GM19372 (cell line): ENCODE results near the gene RNF13.
"Not testable (repeated sequence)": the region's sequence is repeated elsewhere in the genome, so short reads cannot be mapped to it uniquely, and the experiment has no call there.

Experiments
- ATAC-seq: cut with Tn5 transposase; IDR thresholded peaks from one replicate; pipeline ENCODE4 v1.9.1; 2021; ENCODE audit warnings: mild to moderate bottlenecking, low read depth, moderate library complexity; ENCODE audit not compliant: unreplicated experiment

The RNF13 gene

GRCh38 chr3:149977386-149977785 is 164.4 kb downstream of the RNF13 start:
- no peak for ATAC-seq

- ATAC-seq: not testable (repeated sequence)
Observed at GRCh38 chr3:149981979-149982378, 169.0 kb downstream of the RNF13 start.

GRCh38 chr3:149983053-149983452 is 170.0 kb downstream of the RNF13 start:
- ATAC-seq: not testable (repeated sequence)

GRCh38 chr3:149983628-149984027 is 170.6 kb downstream of the RNF13 start:
- ATAC-seq: no peak

- ATAC-seq: no peak
Observed at GRCh38 chr3:149989307-149989706, 176.3 kb downstream of the RNF13 start.

GRCh38 chr3:149990423-149990948 is 177.5 kb downstream of the RNF13 start:
- ATAC-seq: no peak

GRCh38 chr3:149992416-149993058 is 179.5 kb downstream of the RNF13 start:
- ATAC-seq: no peak

GRCh38 chr3:149998946-149999345 is 185.9 kb downstream of the RNF13 start:
- ATAC-seq: no peak

- no peak for ATAC-seq
Observed at GRCh38 chr3:149999421-149999820, 186.4 kb downstream of the RNF13 start.

GRCh38 chr3:150000641-150001040 is 187.6 kb downstream of the RNF13 start:
- ATAC-seq: no peak

- no peak for ATAC-seq
Observed at GRCh38 chr3:150005243-150006112, 192.5 kb downstream of the RNF13 start.

GRCh38 chr3:150006794-150007193 is 193.8 kb downstream of the RNF13 start:
- ATAC-seq: no peak
